Activated T-helper 17 cell treated with anti-CD3 and anti-CD28 coated beads, Interleukin-2, amount 50 U/mL, for 72 hours (primary cell): ENCODE measurements around the gene CAMKMT. TPM values are rescaled to one million over a fixed set of nuclear protein-coding genes. Genes with fewer than 3 reads are reported as not detected.
A peak's percentile ranks its signal among the peaks of the same experiment; 100 is the strongest.

ENCODE experiments used
- ATAC-seq: fragments of 150-1000 bp; cut with Tn5 transposase; replicated peaks from 2 replicates; pipeline ENCODE4 v1.10.0; 2021; ENCODE audit warnings: mild to moderate bottlenecking, moderate library complexity
- H3K27ac Mint-ChIP-seq: one replicate; pipeline ENCODE4 v1.8.0; 2022; ENCODE audit warnings: mixed read lengths
- H3K27me3 Mint-ChIP-seq: one replicate; pipeline ENCODE4 v1.8.0; 2022; ENCODE audit warnings: mixed read lengths
- H3K36me3 Mint-ChIP-seq: one replicate; pipeline ENCODE4 v1.8.0; 2022; ENCODE audit warnings: low read depth, mild to moderate bottlenecking, mixed read lengths
- H3K4me1 Mint-ChIP-seq: one replicate; pipeline ENCODE4 v1.8.0; 2022; ENCODE audit warnings: mixed read lengths
- H3K4me3 Mint-ChIP-seq: one replicate; pipeline ENCODE4 v1.8.0; 2022; ENCODE audit warnings: mild to moderate bottlenecking, mixed read lengths
- H3K9me3 Mint-ChIP-seq: one replicate; pipeline ENCODE4 v1.8.0; 2022; ENCODE audit warnings: mixed read lengths
- total RNA-seq, 2 donors: library from RNA; stranded (reverse); gene quantifications; one replicate each; pipeline ENCODE4 v1.2.3, GENCODE V29; 2022

CAMKMT gene
- total RNA-seq, 2 donors from 2014 or later = 13.4 TPM

GRCh38 chr2:44707945-44708660 lies 346.4 kb downstream of the CAMKMT start:
- H3K27me3 Mint-ChIP-seq = no peaks in the 10 kb centered on the region
- H3K27ac Mint-ChIP-seq = no peak overlapping the region
- H3K4me1 Mint-ChIP-seq = no peaks in the 10 kb centered on the region
- peaks cover 9% of the 10 kb centered on the region for H3K36me3 Mint-ChIP-seq
- ATAC-seq = no peak
- H3K4me3 Mint-ChIP-seq = no peak overlapping the region
- H3K9me3 Mint-ChIP-seq = no peaks in the 10 kb centered on the region

DNA sequence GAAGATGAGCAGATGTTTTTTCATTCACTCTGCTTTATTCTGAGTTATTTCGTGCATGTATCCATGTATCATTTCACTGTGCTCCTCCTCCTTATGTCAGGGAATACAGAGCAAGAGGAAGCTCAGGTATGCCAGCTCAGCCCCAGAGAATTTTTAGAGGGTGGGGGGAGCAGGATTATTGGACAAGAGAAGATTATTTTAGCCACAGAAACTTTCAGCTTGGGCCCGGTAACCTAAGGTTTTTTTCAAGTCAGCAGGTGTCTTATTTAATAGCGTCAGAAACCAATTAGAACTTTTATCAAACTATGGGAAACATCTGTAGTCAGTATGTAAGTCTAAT lies 346.9 kb downstream of the CAMKMT start:
- H3K4me1 Mint-ChIP-seq = no peaks in the 10 kb centered on the region
- peaks cover 9% of the 10 kb centered on the region for H3K36me3 Mint-ChIP-seq
- H3K9me3 Mint-ChIP-seq = no peaks in the 10 kb centered on the region
- no peak overlapping the region for H3K27ac Mint-ChIP-seq
- no peak for ATAC-seq
- no peak overlapping the region for H3K4me3 Mint-ChIP-seq
- no peaks in the 10 kb centered on the region for H3K27me3 Mint-ChIP-seq

DNA sequence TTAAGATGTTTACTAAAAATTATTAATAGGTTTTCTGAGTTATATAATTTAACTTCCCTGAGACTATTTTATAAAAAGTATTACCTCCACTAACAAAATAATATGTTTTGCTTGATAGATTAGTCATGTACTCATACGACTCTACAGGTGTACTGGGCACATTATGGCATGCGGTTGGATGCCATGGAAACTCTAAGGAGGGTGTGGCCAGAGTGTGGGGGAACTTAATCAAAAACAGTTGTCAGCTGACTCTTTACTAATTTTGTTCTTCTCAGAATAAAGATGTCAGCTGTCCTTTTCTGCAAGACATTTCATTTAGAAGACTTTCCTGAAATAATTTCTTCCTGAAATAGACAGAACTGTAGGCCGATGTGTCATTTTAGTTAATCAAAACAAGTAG lies 351.4 kb downstream of the CAMKMT start:
- H3K9me3 Mint-ChIP-seq = no peaks in the 10 kb centered on the region
- no peaks in the 10 kb centered on the region for H3K27me3 Mint-ChIP-seq
- no peaks in the 10 kb centered on the region for H3K36me3 Mint-ChIP-seq
- H3K4me3 Mint-ChIP-seq = no peak overlapping the region
- no peak for ATAC-seq
- H3K4me1 Mint-ChIP-seq = no peaks in the 10 kb centered on the region
- no peak overlapping the region for H3K27ac Mint-ChIP-seq

GRCh38 chr2:44715671-44716081 lies 353.9 kb downstream of the CAMKMT start:
- Mint-ChIP-seq H3K4me1 (no peaks in the 10 kb centered on the region), H3K27me3 (no peaks in the 10 kb centered on the region), H3K27ac (no peak overlapping the region), H3K9me3 (no peaks in the 10 kb centered on the region), H3K36me3 (no peaks in the 10 kb centered on the region), H3K4me3 (no peak overlapping the region)
- no peak for ATAC-seq

GRCh38 chr2:44716131-44716530 lies 354.4 kb downstream of the CAMKMT start:
- no peak overlapping the region for H3K27ac Mint-ChIP-seq
- no peak overlapping the region for H3K4me3 Mint-ChIP-seq
- no peak for ATAC-seq
- no peaks in the 10 kb centered on the region for H3K27me3 Mint-ChIP-seq
- H3K4me1 Mint-ChIP-seq = no peaks in the 10 kb centered on the region
- no peaks in the 10 kb centered on the region for H3K36me3 Mint-ChIP-seq
- H3K9me3 Mint-ChIP-seq = no peaks in the 10 kb centered on the region

DNA sequence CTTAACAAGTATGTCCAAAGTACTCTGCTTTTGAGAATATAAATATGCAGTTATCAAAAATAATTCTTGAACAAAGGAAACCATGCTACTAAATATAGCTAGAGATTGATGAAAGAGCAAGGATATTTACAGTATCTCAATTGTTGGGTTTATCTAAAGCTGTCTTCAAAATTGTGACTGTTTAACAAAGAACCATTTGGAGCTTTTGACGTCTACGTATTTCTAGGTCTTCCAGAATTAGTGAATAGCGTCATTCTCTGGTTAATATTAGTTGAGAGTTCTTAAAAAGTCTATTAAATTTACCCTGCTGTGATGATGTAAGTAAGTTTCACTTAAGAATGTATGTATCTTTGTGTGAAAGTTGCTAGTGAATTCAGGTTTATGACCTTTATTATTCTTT lies 356.7 kb downstream of the CAMKMT start:
- Mint-ChIP-seq H3K4me1 (no peaks in the 10 kb centered on the region), H3K27ac (no peak overlapping the region), H3K27me3 (no peaks in the 10 kb centered on the region), H3K36me3 (no peaks in the 10 kb centered on the region), H3K4me3 (no peak overlapping the region), H3K9me3 (no peaks in the 10 kb centered on the region)
- no peak for ATAC-seq

DNA sequence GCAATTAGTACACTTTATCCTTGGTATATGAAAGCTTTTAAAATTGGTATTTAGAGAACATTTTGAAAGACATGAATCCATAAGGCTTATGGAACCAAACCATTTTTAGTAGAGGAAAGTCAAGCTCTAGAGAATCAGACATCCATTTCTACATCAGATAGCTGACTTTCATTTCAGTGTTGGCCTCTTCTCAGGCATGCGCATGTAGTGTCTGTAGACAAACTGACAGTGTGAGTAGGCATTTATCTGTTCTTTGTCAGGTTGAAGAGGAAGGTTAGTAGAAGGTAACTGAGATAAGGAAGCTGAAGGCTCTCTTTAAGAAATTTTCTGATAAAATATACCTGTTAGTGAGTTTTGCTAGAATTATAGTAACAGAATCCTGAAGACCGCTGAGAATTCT lies 357.8 kb downstream of the CAMKMT start:
- no peaks in the 10 kb centered on the region for H3K27me3 Mint-ChIP-seq
- no peak for ATAC-seq
- no peaks in the 10 kb centered on the region for H3K9me3 Mint-ChIP-seq
- no peaks in the 10 kb centered on the region for H3K4me1 Mint-ChIP-seq
- H3K4me3 Mint-ChIP-seq = no peak overlapping the region
- no peaks in the 10 kb centered on the region for H3K36me3 Mint-ChIP-seq
- no peak overlapping the region for H3K27ac Mint-ChIP-seq

DNA sequence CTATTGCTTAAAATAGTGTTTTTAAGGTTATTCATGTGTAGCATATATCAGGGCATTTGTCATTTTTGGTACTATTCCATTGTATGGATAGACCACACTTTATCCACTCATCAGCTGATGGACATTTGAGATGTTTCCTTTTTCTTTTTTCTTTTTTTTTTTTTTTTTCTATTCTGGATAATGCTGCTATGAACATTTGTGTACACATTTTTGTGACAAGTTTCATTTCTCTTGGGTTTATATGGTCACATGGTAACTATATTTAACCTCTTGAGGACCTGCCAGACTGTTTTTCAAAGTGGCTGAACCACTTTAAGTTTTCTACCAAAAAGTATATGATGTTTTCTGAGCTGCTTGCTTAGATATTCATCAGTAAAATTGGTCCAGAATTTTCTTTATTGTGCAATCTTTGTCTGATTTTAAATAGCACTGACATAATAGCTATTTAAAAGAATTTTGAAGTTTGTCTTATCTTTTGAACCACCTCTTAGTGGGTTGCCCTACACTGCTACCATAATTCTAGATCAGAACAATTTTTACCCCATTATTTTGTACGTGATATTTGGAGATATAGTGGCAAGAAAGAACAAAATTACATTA lies 360.4 kb downstream of the CAMKMT start:
- H3K4me3 Mint-ChIP-seq = no peak overlapping the region
- H3K4me1 Mint-ChIP-seq = no peaks in the 10 kb centered on the region
- no peaks in the 10 kb centered on the region for H3K36me3 Mint-ChIP-seq
- no peaks in the 10 kb centered on the region for H3K27me3 Mint-ChIP-seq
- H3K9me3 Mint-ChIP-seq = no peaks in the 10 kb centered on the region
- ATAC-seq = no peak
- no peak overlapping the region for H3K27ac Mint-ChIP-seq

DNA sequence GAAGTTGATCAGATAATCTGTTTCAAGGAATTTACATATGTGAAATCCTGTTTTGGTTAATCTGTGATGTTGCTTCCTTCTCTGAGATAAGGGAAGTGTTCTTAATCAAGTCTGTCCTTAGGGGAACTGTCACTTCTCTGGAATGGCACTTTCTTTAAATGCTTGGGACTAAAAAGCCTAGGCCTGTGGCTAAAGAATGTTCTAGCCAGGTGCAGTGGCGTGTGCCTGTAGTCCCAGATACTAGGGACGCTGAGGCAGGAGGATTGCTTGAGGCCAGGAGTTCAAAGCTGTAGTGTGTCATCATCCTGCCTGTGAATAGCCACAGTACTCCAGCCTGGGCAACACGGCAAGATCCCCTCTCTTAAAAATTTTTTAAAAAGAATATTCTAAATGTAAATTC lies 362.2 kb downstream of the CAMKMT start:
- Mint-ChIP-seq H3K27ac (no peak overlapping the region), H3K9me3 (no peaks in the 10 kb centered on the region), H3K27me3 (no peaks in the 10 kb centered on the region), H3K4me3 (no peak overlapping the region), H3K36me3 (no peaks in the 10 kb centered on the region), H3K4me1 (no peaks in the 10 kb centered on the region)
- no peak for ATAC-seq

- Mint-ChIP-seq H3K4me1 (no peaks in the 10 kb centered on the region), H3K36me3 (peaks cover 5% of the 10 kb centered on the region), H3K27ac (no peak overlapping the region), H3K4me3 (no peak overlapping the region), H3K27me3 (no peaks in the 10 kb centered on the region), H3K9me3 (peaks cover 6% of the 10 kb centered on the region)
- no peak for ATAC-seq
Measured at GRCh38 chr2:44730593-44730992, 368.8 kb downstream of the CAMKMT start.

DNA sequence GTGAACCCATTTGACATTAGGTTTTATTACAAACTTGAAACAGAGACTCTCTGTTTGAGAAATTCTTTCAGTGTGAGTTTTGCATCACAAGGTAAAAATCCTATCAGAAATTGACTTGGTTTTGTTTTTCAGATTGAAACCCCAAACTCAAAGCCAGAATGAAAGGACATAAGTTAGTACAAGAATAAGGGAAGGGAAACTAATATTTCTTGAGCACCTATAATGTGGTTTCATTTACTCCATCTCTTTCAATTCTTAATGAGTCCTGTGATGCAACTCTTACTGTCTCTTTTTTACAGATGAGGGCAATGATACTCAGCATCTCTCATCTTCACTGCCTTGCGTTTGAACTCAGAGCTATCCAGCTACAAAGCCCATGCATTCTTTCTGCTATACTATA lies 369.8 kb downstream of the CAMKMT start:
- peaks cover 5% of the 10 kb centered on the region for H3K36me3 Mint-ChIP-seq
- peak; percentile 61 for ATAC-seq
- no peak overlapping the region for H3K27ac Mint-ChIP-seq
- H3K27me3 Mint-ChIP-seq = no peaks in the 10 kb centered on the region
- no peak overlapping the region for H3K4me3 Mint-ChIP-seq
- no peaks in the 10 kb centered on the region for H3K4me1 Mint-ChIP-seq
- H3K9me3 Mint-ChIP-seq = peaks cover 8% of the 10 kb centered on the region

- ATAC-seq = no peak
- H3K27me3 Mint-ChIP-seq = no peaks in the 10 kb centered on the region
- H3K4me1 Mint-ChIP-seq = no peaks in the 10 kb centered on the region
- H3K36me3 Mint-ChIP-seq = peaks cover 12% of the 10 kb centered on the region
- H3K4me3 Mint-ChIP-seq = no peak overlapping the region
- H3K27ac Mint-ChIP-seq = no peak overlapping the region
- H3K9me3 Mint-ChIP-seq = peaks cover 8% of the 10 kb centered on the region
Measured at GRCh38 chr2:44736270-44736942, 374.7 kb downstream of the CAMKMT start.

DNA sequence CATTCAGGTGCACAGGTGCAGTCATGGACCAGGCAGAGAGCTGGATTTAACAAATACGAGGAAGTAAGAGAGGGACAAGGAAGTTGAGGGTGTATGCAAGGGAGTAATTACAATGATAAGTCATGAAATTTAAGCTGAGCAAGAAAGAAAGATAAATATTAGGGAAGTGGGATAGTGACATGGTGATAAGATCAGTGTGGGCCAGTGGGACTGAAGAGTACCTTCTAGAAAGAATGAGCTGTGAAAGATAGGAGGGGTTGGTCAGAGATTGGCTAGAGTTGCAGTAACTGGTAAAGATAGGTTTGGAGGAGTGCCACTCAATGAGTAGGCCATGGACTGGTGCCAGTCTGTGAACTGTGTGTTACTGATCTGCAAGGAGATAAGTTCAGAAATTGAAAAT lies 378.9 kb downstream of the CAMKMT start:
- Mint-ChIP-seq H3K4me3 (no peak overlapping the region), H3K36me3 (peaks cover 12% of the 10 kb centered on the region), H3K27ac (no peak overlapping the region), H3K4me1 (no peaks in the 10 kb centered on the region), H3K9me3 (peaks cover 5% of the 10 kb centered on the region), H3K27me3 (no peaks in the 10 kb centered on the region)
- ATAC-seq = no peak

GRCh38 chr2:44741507-44741906 lies 379.8 kb downstream of the CAMKMT start:
- peaks cover 12% of the 10 kb centered on the region for H3K36me3 Mint-ChIP-seq
- no peaks in the 10 kb centered on the region for H3K27me3 Mint-ChIP-seq
- H3K27ac Mint-ChIP-seq = no peak overlapping the region
- no peak overlapping the region for H3K4me3 Mint-ChIP-seq
- H3K9me3 Mint-ChIP-seq = peaks cover 3% of the 10 kb centered on the region
- no peak for ATAC-seq
- H3K4me1 Mint-ChIP-seq = no peaks in the 10 kb centered on the region

- Mint-ChIP-seq H3K4me1 (no peaks in the 10 kb centered on the region), H3K27ac (no peak overlapping the region), H3K36me3 (peaks cover 7% of the 10 kb centered on the region), H3K27me3 (no peaks in the 10 kb centered on the region), H3K9me3 (no peaks in the 10 kb centered on the region), H3K4me3 (no peak overlapping the region)
- no peak for ATAC-seq
Measured at GRCh38 chr2:44742057-44742456, 380.3 kb downstream of the CAMKMT start.
